SU-DHL-6 (cell line): ENCODE measurements around the gene ZNF346.

ENCODE experiments used
- EZH2phosphoT487 ChIP-seq: fragments of 200-600 bp; sonication (generic), shearing (Covaris generic); conservative IDR thresholded peaks from 2 replicates; pipeline ENCODE4 v1.6.1; 2018; ENCODE audit warnings: mild to moderate bottlenecking, antibody characterized with exemption, low read length, moderate library complexity, mixed read lengths
- TF ChIP-seq, protein P1 (sequence below): fragments of 200-600 bp; sonication (generic); IDR thresholded peaks from one replicate; pipeline ENCODE4 v1.5.1; 2017; ENCODE audit warnings: antibody characterized with exemption, mild to moderate bottlenecking, low read length, moderate library complexity; ENCODE audit not compliant: insufficient read depth, poor library complexity, severe bottlenecking

- TF ChIP-seq, protein P1, sequence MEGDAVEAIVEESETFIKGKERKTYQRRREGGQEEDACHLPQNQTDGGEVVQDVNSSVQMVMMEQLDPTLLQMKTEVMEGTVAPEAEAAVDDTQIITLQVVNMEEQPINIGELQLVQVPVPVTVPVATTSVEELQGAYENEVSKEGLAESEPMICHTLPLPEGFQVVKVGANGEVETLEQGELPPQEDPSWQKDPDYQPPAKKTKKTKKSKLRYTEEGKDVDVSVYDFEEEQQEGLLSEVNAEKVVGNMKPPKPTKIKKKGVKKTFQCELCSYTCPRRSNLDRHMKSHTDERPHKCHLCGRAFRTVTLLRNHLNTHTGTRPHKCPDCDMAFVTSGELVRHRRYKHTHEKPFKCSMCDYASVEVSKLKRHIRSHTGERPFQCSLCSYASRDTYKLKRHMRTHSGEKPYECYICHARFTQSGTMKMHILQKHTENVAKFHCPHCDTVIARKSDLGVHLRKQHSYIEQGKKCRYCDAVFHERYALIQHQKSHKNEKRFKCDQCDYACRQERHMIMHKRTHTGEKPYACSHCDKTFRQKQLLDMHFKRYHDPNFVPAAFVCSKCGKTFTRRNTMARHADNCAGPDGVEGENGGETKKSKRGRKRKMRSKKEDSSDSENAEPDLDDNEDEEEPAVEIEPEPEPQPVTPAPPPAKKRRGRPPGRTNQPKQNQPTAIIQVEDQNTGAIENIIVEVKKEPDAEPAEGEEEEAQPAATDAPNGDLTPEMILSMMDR, result no peak
- no peak for TF ChIP-seq EZH2phosphoT487
Measured at GRCh38 chr5:177018341-177018740, 4.2 kb upstream of the ZNF346 start.
